Type B pancreatic cell (in vitro differentiated cells): ENCODE data around the gene TASOR2. TPM values are rescaled to one million over a fixed set of nuclear protein-coding genes. Genes with fewer than 3 reads are reported as not detected.
A peak's percentile ranks its signal among the peaks of the same experiment; 100 is the strongest.

Experiments used
- DNase-seq: peaks from one replicate; pipeline ENCODE4 v3.0.0; 2021; ENCODE audit warnings: mixed read lengths; ENCODE audit not compliant: unreplicated experiment; ENCODE audit errors: extremely low spot score
- H3K27ac Mint-ChIP-seq: 2 replicates; pipeline ENCODE4 v1.8.0; 2021; ENCODE audit warnings: mild to moderate bottlenecking, mixed read lengths
- H3K27me3 Mint-ChIP-seq: 2 replicates; pipeline ENCODE4 v1.8.0; 2021; ENCODE audit warnings: mixed read lengths
- H3K36me3 Mint-ChIP-seq: 2 replicates; pipeline ENCODE4 v1.8.0; 2021; ENCODE audit warnings: mixed read lengths
- H3K4me1 Mint-ChIP-seq: one replicate; pipeline ENCODE4 v1.8.0; 2021; ENCODE audit warnings: mixed read lengths; ENCODE audit not compliant: unreplicated experiment
- H3K4me3 Mint-ChIP-seq: 2 replicates; pipeline ENCODE4 v1.8.0; 2021; ENCODE audit warnings: mild to moderate bottlenecking, mixed read lengths
- H3K9me3 Mint-ChIP-seq: 2 replicates; pipeline ENCODE4 v1.8.0; 2021; ENCODE audit warnings: mixed read lengths
- total RNA-seq: library from RNA; stranded (reverse); gene quantifications from 2 replicates; pipeline ENCODE4 v1.2.1, GENCODE V29; 2021; ENCODE audit warnings: low replicate concordance
- TF ChIP-seq, protein P1 (sequence below): fragments of 200-600 bp; sonication (generic); conservative IDR thresholded peaks from 2 replicates; pipeline ENCODE4 v1.5.0; 2021; ENCODE audit warnings: antibody characterized with exemption, mild to moderate bottlenecking

TASOR2 gene
- total RNA-seq, 1 donor from 2014 or later = 70.1 TPM

DNA sequence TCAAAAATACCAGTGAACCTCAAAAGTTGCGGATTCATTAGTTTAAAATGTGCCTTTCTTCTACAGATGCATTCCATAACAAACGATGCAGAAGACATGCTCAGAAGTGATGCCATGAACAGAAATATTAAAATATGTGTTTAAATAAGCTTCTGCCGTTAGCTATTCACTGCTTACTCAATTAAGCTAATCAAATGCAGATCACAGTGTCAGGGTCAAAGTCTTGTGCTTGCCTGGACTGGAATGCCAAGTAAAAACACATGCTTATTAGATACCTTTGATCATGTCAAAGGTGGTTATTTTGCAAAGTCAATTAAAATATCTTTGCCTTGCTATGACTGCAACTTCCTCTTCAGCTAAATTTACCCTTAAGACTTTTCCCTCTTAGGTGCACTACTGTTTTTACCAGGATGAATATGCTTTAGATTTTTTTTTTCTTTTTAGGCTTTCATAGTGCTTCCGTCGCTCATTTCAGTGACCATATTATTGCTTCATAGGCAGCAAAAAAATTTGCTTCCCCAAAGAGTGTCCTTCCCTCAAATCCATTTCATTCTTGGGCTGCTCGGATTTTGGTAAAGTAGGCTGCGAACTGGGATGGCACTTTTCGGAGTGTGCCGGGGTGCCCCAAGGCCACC is 19.1 kb upstream of the TASOR2 start:
- Mint-ChIP-seq H3K27me3 (no peaks in the 10 kb centered on the region), H3K4me1 (peaks cover 37% of the 10 kb centered on the region), H3K9me3 (no peaks in the 10 kb centered on the region), H3K27ac (peak overlapping the region; percentile 57), H3K4me3 (peak overlapping the region; percentile 88), H3K36me3 (no peaks in the 10 kb centered on the region)
- TF ChIP-seq, protein P1, sequence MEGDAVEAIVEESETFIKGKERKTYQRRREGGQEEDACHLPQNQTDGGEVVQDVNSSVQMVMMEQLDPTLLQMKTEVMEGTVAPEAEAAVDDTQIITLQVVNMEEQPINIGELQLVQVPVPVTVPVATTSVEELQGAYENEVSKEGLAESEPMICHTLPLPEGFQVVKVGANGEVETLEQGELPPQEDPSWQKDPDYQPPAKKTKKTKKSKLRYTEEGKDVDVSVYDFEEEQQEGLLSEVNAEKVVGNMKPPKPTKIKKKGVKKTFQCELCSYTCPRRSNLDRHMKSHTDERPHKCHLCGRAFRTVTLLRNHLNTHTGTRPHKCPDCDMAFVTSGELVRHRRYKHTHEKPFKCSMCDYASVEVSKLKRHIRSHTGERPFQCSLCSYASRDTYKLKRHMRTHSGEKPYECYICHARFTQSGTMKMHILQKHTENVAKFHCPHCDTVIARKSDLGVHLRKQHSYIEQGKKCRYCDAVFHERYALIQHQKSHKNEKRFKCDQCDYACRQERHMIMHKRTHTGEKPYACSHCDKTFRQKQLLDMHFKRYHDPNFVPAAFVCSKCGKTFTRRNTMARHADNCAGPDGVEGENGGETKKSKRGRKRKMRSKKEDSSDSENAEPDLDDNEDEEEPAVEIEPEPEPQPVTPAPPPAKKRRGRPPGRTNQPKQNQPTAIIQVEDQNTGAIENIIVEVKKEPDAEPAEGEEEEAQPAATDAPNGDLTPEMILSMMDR = no peak
- DNase-seq = no peak

DNA sequence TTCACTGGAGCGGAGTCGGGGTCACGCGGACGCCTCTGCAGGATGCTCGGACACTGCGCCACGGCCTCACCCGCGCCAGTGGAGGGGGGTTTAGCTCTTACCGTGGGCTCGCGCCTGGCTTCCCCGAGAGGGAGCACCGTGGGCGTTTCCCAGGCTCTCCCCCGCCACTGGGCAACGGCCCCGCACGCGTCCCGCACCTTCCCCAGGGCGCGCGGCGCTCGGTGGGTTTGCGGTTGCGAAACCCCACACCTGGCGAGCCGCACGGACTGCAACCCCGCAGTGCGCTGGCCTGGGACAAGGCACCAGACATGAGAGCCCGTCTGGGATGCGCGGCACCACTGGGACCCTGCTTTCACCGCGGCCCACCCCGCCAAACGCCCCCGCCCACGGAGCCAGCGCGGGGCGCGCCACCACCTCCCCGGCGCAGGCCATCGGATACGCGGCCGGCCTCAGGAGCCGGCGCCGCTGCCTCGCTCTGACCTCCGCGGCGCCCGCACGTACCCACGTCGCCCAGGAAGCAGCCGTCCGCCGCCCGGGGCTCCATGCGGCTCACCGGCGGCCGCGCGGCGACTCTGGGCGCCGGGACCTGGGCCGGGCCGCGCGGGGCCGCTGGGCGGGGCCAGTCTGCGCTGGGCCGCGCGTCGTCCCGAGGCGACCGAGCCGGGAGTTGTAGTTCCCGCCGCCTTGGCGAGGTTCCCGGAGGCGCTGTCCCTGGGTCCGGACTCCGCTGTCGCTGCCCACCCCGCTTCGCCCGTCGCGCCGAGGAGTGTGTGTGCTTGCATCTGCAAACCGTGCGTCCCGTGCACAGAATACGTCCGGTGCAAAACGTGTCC is 18.4 kb upstream of the TASOR2 start, which contains the start of gene ASB13:
Gene ASB13 (minus strand): TSS at position 588 of the 833 bp plus-strand sequence. CDS start 44 bp downstream, at position 544.
- TF ChIP-seq, protein P1 = peak; percentile 36
- Mint-ChIP-seq H3K27ac (peak within 1 kb of the TSS; percentile 73), H3K36me3 (no peaks in the 10 kb centered on the region), H3K4me3 (peak within 1 kb of the TSS; percentile 95), H3K27me3 (peaks cover 4% of the 10 kb centered on the region), H3K4me1 (peaks cover 29% of the 10 kb centered on the region), H3K9me3 (no peaks in the 10 kb centered on the region)
- DNase-seq = no peak

DNA sequence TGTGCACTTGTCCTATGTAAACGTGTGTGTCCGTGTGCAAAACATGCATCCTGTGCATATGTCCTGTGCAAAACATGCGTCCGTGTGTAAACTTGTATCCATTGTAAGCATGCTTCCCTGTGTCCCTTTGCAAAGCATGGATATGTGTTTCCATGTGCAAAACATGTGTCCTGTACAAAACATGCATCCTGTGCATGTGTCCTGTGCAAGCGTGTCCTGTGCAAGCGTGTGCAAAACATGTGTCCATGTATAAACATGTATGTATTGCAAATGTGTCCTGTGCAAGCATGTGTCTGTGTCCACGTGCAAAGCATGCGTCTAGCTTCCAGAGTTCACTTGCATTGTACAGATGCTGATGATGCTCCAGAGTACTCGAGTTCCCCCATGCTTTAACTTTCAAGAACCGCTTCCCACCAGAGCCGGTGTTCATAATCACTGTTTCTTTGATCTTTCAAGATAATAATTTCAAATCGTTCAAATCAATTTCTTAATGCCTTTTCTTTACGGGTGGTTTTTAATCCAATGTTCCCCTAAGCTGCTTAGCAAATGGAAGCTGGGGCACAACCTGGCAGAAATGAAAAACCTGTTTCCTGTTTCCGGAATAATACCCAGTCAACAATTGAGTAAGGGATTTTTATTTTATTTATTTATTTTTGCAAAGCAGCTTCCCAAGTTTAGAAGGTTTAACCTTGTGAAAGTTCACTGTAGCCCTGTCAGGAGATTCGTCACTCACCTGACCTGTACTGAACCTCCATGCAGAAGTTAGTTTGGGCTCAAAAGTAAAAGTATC is 17.6 kb upstream of the TASOR2 start:
- Mint-ChIP-seq H3K27me3 (peaks cover 5% of the 10 kb centered on the region), H3K27ac (peak overlapping the region; percentile 73), H3K9me3 (no peaks in the 10 kb centered on the region), H3K4me1 (peaks cover 29% of the 10 kb centered on the region), H3K4me3 (peak overlapping the region; percentile 95), H3K36me3 (no peaks in the 10 kb centered on the region)
- no peak for DNase-seq
- TF ChIP-seq, protein P1 = no peak

DNA sequence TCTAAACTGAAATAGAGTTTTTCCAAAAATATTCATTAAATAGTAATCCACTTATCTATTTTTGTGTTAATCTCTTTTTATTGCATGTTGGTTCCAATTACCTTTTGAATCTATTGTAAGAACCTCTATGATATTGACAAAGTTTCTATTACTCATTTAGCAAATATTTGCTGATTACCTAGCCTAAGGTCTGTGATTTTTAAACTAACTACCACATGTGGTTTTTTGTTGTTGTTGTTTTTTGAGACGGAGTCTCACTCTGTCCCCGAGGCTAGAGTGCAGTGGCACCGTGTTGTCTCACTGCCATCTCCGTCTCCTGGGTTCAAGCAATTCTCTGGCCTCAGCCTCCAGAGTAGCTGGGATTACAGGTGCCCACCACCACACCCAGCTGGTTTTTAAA is 16.2 kb upstream of the TASOR2 start:
- DNase-seq = no peak
- no peaks in the 10 kb centered on the region for H3K9me3 Mint-ChIP-seq
- H3K4me1 Mint-ChIP-seq = peaks cover 22% of the 10 kb centered on the region

DNA sequence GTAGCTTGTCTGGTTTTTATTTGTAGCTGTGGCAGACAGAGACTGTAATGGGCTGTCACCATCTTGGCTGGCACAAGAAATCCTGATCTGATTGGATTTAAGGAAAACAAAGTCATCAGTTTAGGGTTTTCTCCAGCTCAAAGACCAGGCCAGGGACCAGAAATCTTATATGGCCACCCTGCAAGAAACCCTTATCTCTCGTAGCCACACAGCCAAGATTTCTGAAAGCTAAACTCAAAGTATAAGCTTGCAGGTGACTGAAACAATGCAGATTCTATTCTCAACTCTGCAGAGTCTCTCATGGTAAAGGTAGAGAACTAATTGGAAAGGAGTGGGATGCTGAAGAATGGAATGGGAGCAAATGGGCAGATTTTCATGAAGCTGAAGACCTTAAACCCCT is 15.0 kb upstream of the TASOR2 start:
- H3K27me3 Mint-ChIP-seq = peaks cover 5% of the 10 kb centered on the region
- peaks cover 11% of the 10 kb centered on the region for H3K4me1 Mint-ChIP-seq
- DNase-seq = no peak
- TF ChIP-seq, protein P1 = no peak
- no peaks in the 10 kb centered on the region for H3K36me3 Mint-ChIP-seq
- H3K9me3 Mint-ChIP-seq = no peaks in the 10 kb centered on the region
- H3K4me3 Mint-ChIP-seq = no peak overlapping the region
- no peak overlapping the region for H3K27ac Mint-ChIP-seq

More for the DNA sequence above, 16.2 kb upstream of the TASOR2 start:
- Mint-ChIP-seq H3K36me3 (no peaks in the 10 kb centered on the region), H3K27me3 (peaks cover 5% of the 10 kb centered on the region), H3K27ac (no peak overlapping the region), H3K4me3 (no peak overlapping the region)
- TF ChIP-seq, protein P1 = no peak
